ENCODE results near the gene ISLR.

DNA sequence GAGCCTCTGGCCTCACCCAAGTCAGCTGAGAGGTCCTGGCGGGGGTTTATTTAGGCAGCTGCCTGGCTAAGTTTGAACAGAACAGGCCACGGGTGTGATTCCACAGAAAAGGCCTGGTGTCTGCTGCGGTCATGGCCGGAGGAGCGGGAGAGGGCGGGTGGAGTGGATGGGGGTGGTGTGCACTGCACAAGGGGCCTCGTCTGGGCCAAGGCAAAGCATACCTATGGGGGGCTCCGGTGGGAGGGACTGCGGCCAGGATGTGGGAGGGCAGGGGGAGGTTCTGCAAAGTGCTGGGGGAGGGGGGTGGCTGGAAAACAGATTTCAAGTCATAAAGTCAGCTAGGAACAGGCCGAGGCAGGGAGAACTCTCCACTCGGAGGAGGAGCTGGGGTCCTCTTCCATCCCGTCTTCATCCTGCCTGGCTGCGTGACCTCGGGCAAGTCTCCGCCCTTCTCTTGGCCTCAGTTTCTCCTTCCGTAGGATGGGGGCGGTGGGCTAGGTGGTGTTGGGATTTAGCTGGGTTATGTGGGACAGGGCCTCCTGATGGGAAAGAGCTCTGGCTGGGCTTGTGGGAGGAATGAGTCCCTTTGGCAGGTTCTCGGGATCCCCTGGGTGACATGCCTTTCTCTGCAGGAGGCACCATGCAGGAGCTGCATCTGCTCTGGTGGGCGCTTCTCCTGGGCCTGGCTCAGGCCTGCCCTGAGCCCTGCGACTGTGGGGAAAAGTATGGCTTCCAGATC lies 878 bp downstream of the ISLR start:
- TF ChIP-seq, protein P1, sequence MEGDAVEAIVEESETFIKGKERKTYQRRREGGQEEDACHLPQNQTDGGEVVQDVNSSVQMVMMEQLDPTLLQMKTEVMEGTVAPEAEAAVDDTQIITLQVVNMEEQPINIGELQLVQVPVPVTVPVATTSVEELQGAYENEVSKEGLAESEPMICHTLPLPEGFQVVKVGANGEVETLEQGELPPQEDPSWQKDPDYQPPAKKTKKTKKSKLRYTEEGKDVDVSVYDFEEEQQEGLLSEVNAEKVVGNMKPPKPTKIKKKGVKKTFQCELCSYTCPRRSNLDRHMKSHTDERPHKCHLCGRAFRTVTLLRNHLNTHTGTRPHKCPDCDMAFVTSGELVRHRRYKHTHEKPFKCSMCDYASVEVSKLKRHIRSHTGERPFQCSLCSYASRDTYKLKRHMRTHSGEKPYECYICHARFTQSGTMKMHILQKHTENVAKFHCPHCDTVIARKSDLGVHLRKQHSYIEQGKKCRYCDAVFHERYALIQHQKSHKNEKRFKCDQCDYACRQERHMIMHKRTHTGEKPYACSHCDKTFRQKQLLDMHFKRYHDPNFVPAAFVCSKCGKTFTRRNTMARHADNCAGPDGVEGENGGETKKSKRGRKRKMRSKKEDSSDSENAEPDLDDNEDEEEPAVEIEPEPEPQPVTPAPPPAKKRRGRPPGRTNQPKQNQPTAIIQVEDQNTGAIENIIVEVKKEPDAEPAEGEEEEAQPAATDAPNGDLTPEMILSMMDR (conservative IDR thresholded peaks at IDR 0.05) = no peak
- TF ChIP-seq ZFX (IDR thresholded peaks at IDR 0.05) = no peak
